Suprapubic skin (tissue), 4 donors: ENCODE results near the gene MAGEA9.
"Not testable (repeated sequence)": the region's sequence is repeated elsewhere in the genome, so short reads cannot be mapped to it uniquely, and the experiment has no call there.

ENCODE experiments used
- CTCF ChIP-seq, 2 donors: fragments of 200-600 bp in 1 of 2; fragments of 450-650 bp in 1 of 2; sonication (generic) in 1 of 2; IDR thresholded peaks; one replicate each; pipeline ENCODE4 v1.5.1; 2016 to 2019; ENCODE audit warnings: antibody characterized with exemption in 2 of 2, mild to moderate bottlenecking in 1 of 2, moderate library complexity in 1 of 2
- POLR2A ChIP-seq, 2 donors: fragments of 450-650 bp; IDR thresholded peaks; one replicate each; pipeline ENCODE4 v1.6.1; 2017; ENCODE audit warnings: antibody characterized with exemption in 2 of 2, mild to moderate bottlenecking in 2 of 2, moderate library complexity in 2 of 2
- POLR2AphosphoS5 ChIP-seq, 3 donors: sonication (generic); formaldehyde crosslinking; IDR thresholded peaks; one replicate each; pipeline ENCODE4 v1.6.1; 2017; ENCODE audit warnings: antibody characterized with exemption in 3 of 3

- TF ChIP-seq CTCF, POLR2A, POLR2AphosphoS5 (IDR thresholded peaks at IDR 0.05): not testable (repeated sequence)
Observed at GRCh38 chrX:149777999-149778398, 3.7 kb upstream of the MAGEA9 start.
